DND-41 (cell line): ENCODE data around the gene RNLS.

Experiments
- ATAC-seq: fragments of 200-7000 bp; cut with Tn5 transposase; 3 replicates; pipeline ENCODE4 v1.9.1; 2021; ENCODE audit warnings: low read depth; ENCODE audit not compliant: insufficient read depth
- DNase-seq: peaks from one replicate; pipeline ENCODE4 v3.0.0-alpha.2; 2020
- H2AFZ ChIP-seq: 2 replicates; pipeline ENCODE4 v1.6.0; 2012; ENCODE audit warnings: low read depth, low read length
- H3K27ac ChIP-seq: 2 replicates; pipeline ENCODE4 v1.5.1; 2012; ENCODE audit warnings: low read length, inconsistent platforms
- H3K27me3 ChIP-seq: fragments of 200-600 bp; sonication (generic); 2 replicates; pipeline ENCODE4 v1.6.0; 2012; ENCODE audit warnings: low read length, mild to moderate bottlenecking, inconsistent platforms; ENCODE audit not compliant: insufficient read depth, poor library complexity
- H3K36me3 ChIP-seq: 2 replicates; pipeline ENCODE4 v1.5.1; 2012; ENCODE audit warnings: low read length, inconsistent platforms; ENCODE audit not compliant: insufficient read depth
- H3K4me1 ChIP-seq: 2 replicates; pipeline ENCODE4 v1.5.1; 2012; ENCODE audit warnings: mild to moderate bottlenecking, low read length; ENCODE audit not compliant: insufficient read depth
- H3K4me2 ChIP-seq: 2 replicates; pipeline ENCODE4 v1.6.0; 2012; ENCODE audit warnings: mild to moderate bottlenecking, moderate library complexity, low read length, inconsistent platforms; ENCODE audit not compliant: insufficient read depth
- H3K4me3 ChIP-seq, 2 experiments: fragments of 200-600 bp in 1 of 2; shearing (Covaris generic) in 1 of 2; 2 replicates each; pipeline ENCODE4 v1.5.1; 2012 to 2016; ENCODE audit warnings: inconsistent platforms in 2 of 2, low read length in 2 of 2, mild to moderate bottlenecking in 2 of 2, low read depth in 1 of 2, moderate library complexity in 1 of 2
- H3K79me2 ChIP-seq: 2 replicates; pipeline ENCODE4 v1.6.0; 2012; ENCODE audit warnings: low read length, inconsistent platforms; ENCODE audit not compliant: insufficient read depth
- H3K9ac ChIP-seq: 2 replicates; pipeline ENCODE4 v1.6.0; 2012; ENCODE audit warnings: low read depth, mild to moderate bottlenecking, inconsistent platforms, low read length, moderate library complexity
- H3K9me3 ChIP-seq: 2 replicates; pipeline ENCODE4 v1.5.1; 2012; ENCODE audit warnings: low read length, moderate library complexity, mild to moderate bottlenecking, inconsistent platforms; ENCODE audit not compliant: insufficient read depth, severe bottlenecking
- H4K20me1 ChIP-seq: 2 replicates; pipeline ENCODE4 v1.6.0; 2012; ENCODE audit warnings: low read length; ENCODE audit not compliant: insufficient read depth
- CTCF ChIP-seq: IDR thresholded peaks from 2 replicates; pipeline ENCODE4 v1.5.1; 2012; ENCODE audit warnings: borderline replicate concordance, low read length, moderate library complexity, mild to moderate bottlenecking; ENCODE audit not compliant: poor library complexity, severe bottlenecking; ENCODE audit errors: extremely low read depth
- EZH2 ChIP-seq: IDR thresholded peaks from 3 replicates; pipeline ENCODE4 v1.6.1; 2012; ENCODE audit warnings: borderline replicate concordance, low read depth, mild to moderate bottlenecking, moderate library complexity, low read length, inconsistent platforms; ENCODE audit not compliant: severe bottlenecking

Gene RNLS

GRCh38 chr10:88618496-88618895 lies 35.4 kb upstream of the RNLS start:
- Histone ChIP-seq H3K27ac (no peak overlapping the region), H3K36me3 (no peaks in the 10 kb centered on the region), H3K4me3 (no peak overlapping the region), H3K9ac (no peak overlapping the region), H2AFZ (no peak overlapping the region), H3K4me1 (no peaks in the 10 kb centered on the region), H3K9me3 (no peaks in the 10 kb centered on the region), H4K20me1 (no peaks in the 10 kb centered on the region), H3K4me2 (no peak overlapping the region), H3K79me2 (no peaks in the 10 kb centered on the region), H3K27me3 (peaks cover 10% of the 10 kb centered on the region)
- DNase-seq = no peak
- ATAC-seq = no peak
- TF ChIP-seq EZH2 (no peak), CTCF (no peak)

- TF ChIP-seq EZH2 (no peak), CTCF (no peak)
- ATAC-seq (no peak), DNase-seq (no peak)
- Histone ChIP-seq H4K20me1 (no peaks in the 10 kb centered on the region), H3K9me3 (no peaks in the 10 kb centered on the region), H3K79me2 (no peaks in the 10 kb centered on the region), H3K27me3 (peaks cover 10% of the 10 kb centered on the region), H2AFZ (no peak overlapping the region), H3K4me2 (no peak overlapping the region), H3K9ac (no peak overlapping the region), H3K4me3 (no peak overlapping the region), H3K4me1 (no peaks in the 10 kb centered on the region), H3K27ac (no peak overlapping the region), H3K36me3 (no peaks in the 10 kb centered on the region)
These were observed 34.7 kb upstream of the RNLS start for GRCh38 chr10:88617772-88618300.

GRCh38 chr10:88616250-88616977 lies 33.3 kb upstream of the RNLS start:
- Histone ChIP-seq H3K9me3 (no peaks in the 10 kb centered on the region), H4K20me1 (no peaks in the 10 kb centered on the region), H3K9ac (no peak overlapping the region), H3K27ac (no peak overlapping the region), H3K4me2 (no peak overlapping the region), H3K4me1 (no peaks in the 10 kb centered on the region), H3K27me3 (peaks cover 2% of the 10 kb centered on the region), H2AFZ (no peak overlapping the region; the same call in 1 of the 2 replicates), H3K4me3 (no peak overlapping the region), H3K36me3 (no peaks in the 10 kb centered on the region), H3K79me2 (no peaks in the 10 kb centered on the region)
- ATAC-seq = peak; percentile 50; the same call in 2 of the 3 replicates
- TF ChIP-seq CTCF (no peak), EZH2 (no peak)
- peak; percentile 12 for DNase-seq

- H4K20me1 ChIP-seq = no peaks in the 10 kb centered on the region
- ATAC-seq = no peak
- no peak overlapping the region for H3K9ac ChIP-seq
- H3K4me3 ChIP-seq = no peak overlapping the region
- no peak overlapping the region for H3K4me2 ChIP-seq
- H3K4me1 ChIP-seq = no peaks in the 10 kb centered on the region
- no peak for TF ChIP-seq CTCF
- no peak for TF ChIP-seq EZH2
- H3K27me3 ChIP-seq = no peaks in the 10 kb centered on the region
- no peaks in the 10 kb centered on the region for H3K36me3 ChIP-seq
- DNase-seq = no peak
- H3K27ac ChIP-seq = no peak overlapping the region
- H3K9me3 ChIP-seq = no peaks in the 10 kb centered on the region
- no peak overlapping the region for H2AFZ ChIP-seq
- no peaks in the 10 kb centered on the region for H3K79me2 ChIP-seq
These were observed 25.7 kb upstream of the RNLS start for GRCh38 chr10:88608780-88609179.
